ENCODE data around the gene CBLC. TPM values are rescaled to one million over a fixed set of nuclear protein-coding genes. Genes with fewer than 3 reads are reported as not detected.

Gene CBLC
- total and polyA plus RNA-seq, 10 of the 15 experiments (the other 5 are each of a cell fraction or from before 2014, with no cell fraction given): not detected

GRCh38 chr19:44839276-44839675, 61.6 kb downstream of the CBLC start (continued):
- TF ChIP-seq RFX5 (IDR thresholded peaks at IDR 0.05; ENCODE audit: low read depth, low read length) (no peak), SREBF1 (IDR thresholded peaks at IDR 0.05; ENCODE audit: low read length) (no peak), BACH1 (IDR thresholded peaks at IDR 0.05; ENCODE audit: borderline replicate concordance) (no peak), MYB (IDR thresholded peaks at IDR 0.05; ENCODE audit: borderline replicate concordance, low read depth, low read length) (no peak)

- H3K4me3 ChIP-seq: no peak overlapping the region
- H3K27me3 ChIP-seq (replicated peaks in 1 of 2; ENCODE audit: control insufficient read depth in 2 of 2, insufficient read depth in 2 of 2, low read length in 1 of 2): no peaks in the 10 kb centered on the region; a peak in 1 of 4 replicates
- H2AFZ ChIP-seq (ENCODE audit: control insufficient read depth, low read depth, low read length): no peak overlapping the region
- H3K9me3 ChIP-seq (replicated peaks; ENCODE audit: control insufficient read depth, insufficient read depth, low read length): no peaks in the 10 kb centered on the region
- intact Hi-C loops (cut with micrococcal nuclease; ENCODE audit: unreplicated experiment): loop anchor here (5.0 to 10.0 kb wide), 2 partner anchors 39 to 186 kb away; no protein-coding TSS in a partner anchor
- no peak overlapping the region for H3K27ac ChIP-seq (ENCODE audit: control insufficient read depth, insufficient read depth)
- no peak for FAIRE-seq
- WGBS (ENCODE audit: insufficient coverage, insufficient replicate concordance, low lambda C conversion rate, missing lambda C conversion rate): 25% methylated on average over 7 of the region's 7 CpGs
- ChIA-PET SMC1A (ENCODE audit: uncharacterized antibody, unreplicated experiment) (interaction anchor here (0.6 to 2.5 kb wide), 3 partner anchors 68 to 117 kb away, joined by 3 to 7 read pairs (median 5); no protein-coding TSS in a partner anchor), RAD21 (ENCODE audit: unreplicated experiment) (interaction anchor here (0.9 to 1.2 kb wide), 2 partner anchors 118 to 186 kb away, joined by 3 read pairs; no protein-coding TSS in a partner anchor), CTCF (interaction anchor here (2.3 kb wide), 1 partner anchor 117 kb away, joined by 10 read pairs; no protein-coding TSS in a partner anchor), POLR2A (no interaction called here)
- no peaks in the 10 kb centered on the region for H3K79me2 ChIP-seq (ENCODE audit: control insufficient read depth, insufficient read depth, low read length)
- BruUV-seq (replicated peaks): no TSS peak
- TF ChIP-seq PBX3 (IDR thresholded peaks at IDR 0.05; ENCODE audit: insufficient replicate concordance, low read depth, low read length) (no peak), BCL11A (IDR thresholded peaks at IDR 0.05; ENCODE audit: low read depth, low read length) (no peak)
- no peaks in the 10 kb centered on the region for H3K36me3 ChIP-seq (ENCODE audit: control insufficient read depth in 2 of 2, insufficient read depth in 2 of 2, low read length in 1 of 2)
- no peak overlapping the region for H3K9ac ChIP-seq (ENCODE audit: control insufficient read depth, insufficient read depth, low read length)
- no peak for DNase-seq (ENCODE audit: low read depth, low spot score)
- H4K20me1 ChIP-seq (ENCODE audit: control insufficient read depth, insufficient read depth): no peaks in the 10 kb centered on the region
- H3K4me1 ChIP-seq (ENCODE audit: control insufficient read depth, insufficient read depth, low read length): peaks cover 8% of the 10 kb centered on the region
- in situ Hi-C loops (cut with MboI): no loop called here
- no peak for ATAC-seq
- no peak overlapping the region for H3K4me2 ChIP-seq (ENCODE audit: control insufficient read depth, insufficient read depth)
Observed at GRCh38 chr19:44840811-44841210, 63.1 kb downstream of the CBLC start.

Data from GM12878 (cell line).